Measurements from ENCODE around the gene BLMH.
A peak's percentile ranks its signal among the peaks of the same experiment; 100 is the strongest.

Gene BLMH

DNA sequence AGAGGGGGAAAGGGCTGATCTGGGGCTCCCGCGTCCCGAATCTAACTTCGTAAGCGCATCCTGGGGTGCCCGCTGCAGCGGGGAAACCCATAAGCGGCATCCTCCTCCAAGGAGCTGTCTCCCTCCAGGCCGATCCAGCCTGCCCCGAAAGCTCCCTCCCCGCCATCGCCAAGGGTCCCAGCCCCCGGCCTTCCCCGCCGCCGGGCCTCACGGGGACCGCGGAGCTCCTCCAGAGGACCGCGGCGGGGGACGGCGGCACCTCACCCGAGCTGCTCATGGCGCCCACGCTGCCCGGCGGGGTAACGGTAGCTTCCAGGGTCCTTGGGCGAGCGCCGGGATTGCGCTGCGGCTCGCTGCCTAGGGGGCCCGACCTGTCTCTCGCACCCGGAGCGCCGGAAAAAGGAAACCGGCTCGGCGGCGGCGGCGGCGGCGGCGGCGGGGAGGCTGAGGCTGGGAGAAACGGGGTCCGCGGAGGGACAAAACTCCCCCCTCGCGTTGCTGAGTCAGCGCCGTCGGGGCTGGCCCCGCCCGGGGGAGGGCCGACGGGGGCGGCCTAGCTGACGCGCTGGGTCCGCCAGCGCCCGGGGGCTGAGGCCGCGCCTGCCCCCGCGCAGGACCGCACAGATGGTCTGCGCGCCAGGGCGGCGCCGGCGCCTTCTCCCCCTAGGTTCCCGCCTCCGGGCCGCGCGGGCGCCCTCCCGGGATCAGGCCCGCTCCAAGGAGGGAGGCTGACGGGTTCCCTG, at the start of gene BLMH:
Gene BLMH, minus strand, starts transcription at position 402 of the 743 bp plus-strand sequence. Its CDS starts 125 bp downstream, at position 277.
- DNase-seq, result peak; percentile 87
- in situ Hi-C loops (cut with HindIII; ENCODE audit: low pct_ligation_motif_present, low pct_unique_long_range_greater_than_20kb, low sequenced_read_pairs), result no loop called here

- no peak for DNase-seq
- in situ Hi-C loops (cut with HindIII; ENCODE audit: low pct_ligation_motif_present, low pct_unique_long_range_greater_than_20kb, low sequenced_read_pairs), result no loop called here
Observed at GRCh38 chr17:30340801-30341356, 49.1 kb upstream of the BLMH start.

DNA sequence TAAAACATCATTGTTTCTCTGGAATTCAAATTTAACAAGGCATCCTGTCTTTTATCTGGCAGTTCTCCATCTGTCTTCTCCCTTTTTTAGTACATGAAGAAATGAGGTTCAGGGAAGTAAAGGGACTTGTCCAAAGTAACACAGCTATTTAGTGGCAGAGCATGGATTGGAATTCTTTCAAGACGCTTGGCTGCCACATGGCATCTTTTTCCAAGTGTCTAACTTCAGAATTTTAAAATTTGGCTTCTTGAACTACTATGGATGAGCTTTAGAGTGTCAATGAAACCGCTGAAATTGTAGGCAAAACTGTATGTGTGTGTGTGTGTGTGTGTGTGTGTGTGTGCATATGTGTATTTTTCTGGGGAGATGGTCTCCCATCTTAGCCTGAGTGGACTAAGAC, 47.3 kb upstream of the BLMH start:
- DNase-seq, result no peak
- in situ Hi-C loops (cut with HindIII; ENCODE audit: low pct_ligation_motif_present, low pct_unique_long_range_greater_than_20kb, low sequenced_read_pairs), result no loop called here

DNA sequence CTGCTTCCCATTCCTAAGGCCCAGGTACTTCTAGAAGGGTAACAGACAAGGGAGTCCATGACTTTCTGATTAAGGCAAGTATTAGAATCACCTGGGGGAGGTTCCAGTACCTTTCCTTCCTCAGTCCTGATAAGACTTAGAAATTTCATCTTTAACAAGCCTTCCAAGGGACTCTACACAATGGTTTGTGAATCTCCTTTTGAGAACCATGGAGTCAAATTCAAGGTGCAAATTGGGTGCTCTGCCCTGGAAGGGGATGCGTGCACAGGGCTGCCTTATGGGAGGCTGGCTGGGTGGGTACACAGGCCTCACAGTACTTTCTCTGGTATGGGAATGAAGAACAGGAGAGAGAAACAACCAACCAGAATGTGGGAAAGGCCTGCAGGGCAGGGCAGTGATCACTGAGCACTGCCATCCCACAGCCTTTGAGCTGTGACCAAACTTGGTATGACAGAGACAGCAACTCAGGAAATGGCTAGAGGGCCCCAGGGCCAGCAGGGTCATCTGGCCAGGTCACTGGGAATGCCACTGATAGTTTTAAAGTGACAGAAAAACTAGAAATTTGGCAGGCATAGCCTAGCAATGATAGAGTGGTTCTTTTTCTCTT, 45.8 kb upstream of the BLMH start:
- in situ Hi-C loops (cut with HindIII; ENCODE audit: low pct_ligation_motif_present, low pct_unique_long_range_greater_than_20kb, low sequenced_read_pairs), result no loop called here
- DNase-seq, result no peak

DNA sequence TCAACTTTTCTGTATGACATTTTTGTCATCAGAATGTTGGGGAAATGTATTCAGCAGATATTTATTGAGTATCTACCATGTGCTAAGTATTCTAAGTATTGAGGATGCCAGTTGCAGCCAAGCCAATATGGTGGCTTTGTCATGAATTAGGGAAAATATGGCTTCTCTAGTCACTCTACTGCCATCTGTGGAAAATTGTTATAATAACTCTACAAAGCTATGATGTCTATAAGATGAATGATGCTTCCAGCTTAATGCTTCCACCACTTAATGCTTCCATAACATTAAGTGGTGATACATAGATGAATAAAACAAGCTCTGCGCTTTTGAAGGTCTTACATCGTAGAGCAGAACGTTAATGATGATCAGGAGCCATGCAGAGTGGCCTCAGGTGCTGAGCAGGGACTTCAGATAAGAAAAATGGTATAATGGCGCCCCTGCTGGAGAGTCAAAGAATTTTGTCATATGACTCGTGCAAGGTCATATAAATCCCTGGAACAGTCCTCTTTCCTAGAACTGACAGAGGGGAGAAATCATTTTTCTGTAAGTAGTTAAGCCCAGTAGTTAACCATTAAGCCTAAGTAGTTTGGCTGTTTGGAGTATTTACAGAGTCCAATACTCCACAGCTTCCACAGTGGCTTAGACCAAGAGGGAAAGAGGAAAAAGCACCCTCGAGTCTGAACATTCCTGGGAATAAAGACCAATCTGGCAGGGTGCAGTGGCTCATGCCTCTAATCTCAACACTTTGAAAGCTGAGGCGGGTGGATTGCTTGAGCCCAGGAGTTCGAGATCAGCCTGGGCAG, 44.8 kb upstream of the BLMH start:
- peak; percentile 78 for DNase-seq
- in situ Hi-C loops (cut with HindIII; ENCODE audit: low pct_ligation_motif_present, low pct_unique_long_range_greater_than_20kb, low sequenced_read_pairs), result no loop called here

DNA sequence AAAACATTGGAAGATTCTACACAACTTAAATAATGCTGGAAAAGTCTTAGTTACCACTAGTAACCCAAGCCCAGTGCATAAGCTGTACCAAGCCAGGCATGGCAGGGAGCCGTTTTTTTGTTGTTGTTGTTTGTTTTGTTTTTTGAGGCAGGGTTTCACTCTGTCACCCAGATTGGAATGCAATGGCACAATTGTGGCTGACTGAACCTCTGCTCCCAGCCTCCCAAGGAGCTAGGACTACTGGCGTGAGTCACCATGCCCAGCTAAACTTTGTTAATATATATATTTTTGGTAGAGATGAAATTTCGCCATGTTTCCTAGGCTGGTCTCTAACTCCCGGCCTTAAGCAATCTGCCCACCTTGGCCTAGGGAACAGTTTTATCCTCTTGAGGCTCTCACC, 42.7 kb upstream of the BLMH start:
- no peak for DNase-seq
- in situ Hi-C loops (cut with HindIII; ENCODE audit: low pct_ligation_motif_present, low pct_unique_long_range_greater_than_20kb, low sequenced_read_pairs), result no loop called here

DNA sequence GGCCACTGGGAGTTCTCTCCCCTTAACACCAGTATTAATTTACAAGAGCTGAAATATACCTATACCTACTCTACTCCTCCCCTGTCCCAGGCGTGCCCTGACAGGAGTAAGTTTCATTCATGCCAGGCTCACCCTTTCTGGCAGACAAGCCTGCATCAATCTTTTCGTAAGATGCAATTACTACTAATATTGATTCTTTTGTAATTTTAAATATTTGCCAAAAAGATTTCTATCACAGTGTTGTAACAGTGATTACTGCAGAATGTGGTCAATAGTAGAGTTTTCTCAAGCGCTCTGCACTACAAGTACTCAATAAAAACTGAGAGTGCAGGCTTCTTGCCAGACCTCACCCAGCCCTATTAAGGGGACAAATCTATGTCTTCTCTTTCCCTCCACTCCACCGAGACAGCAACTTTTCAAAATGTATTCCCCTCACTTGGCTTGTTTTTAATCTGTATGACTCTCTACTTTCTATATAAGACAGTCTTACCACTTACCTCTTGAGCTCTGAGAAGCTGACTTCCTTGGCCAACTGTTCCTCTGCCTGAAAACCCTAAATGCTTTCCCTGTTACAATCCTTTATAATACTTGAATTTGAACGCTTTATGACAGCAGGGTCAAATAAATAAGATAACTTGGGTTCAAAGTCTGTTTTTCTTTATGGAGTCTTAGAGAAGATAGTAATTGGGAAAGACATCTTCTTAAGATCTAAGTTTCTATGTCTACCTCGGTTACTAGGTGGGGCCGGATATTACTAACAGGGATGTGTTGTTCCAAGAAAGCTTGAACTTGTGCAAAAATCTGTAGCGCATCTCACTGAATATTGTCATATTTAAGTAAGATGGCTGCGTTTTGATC, 42.0 kb upstream of the BLMH start, which contains the start of gene TMIGD1:
Gene TMIGD1, minus strand, starts transcription at position 555 of the 858 bp plus-strand sequence. CDS start 1,924 bp downstream, outside the sequence.
- no peak for DNase-seq
- in situ Hi-C loops (cut with HindIII; ENCODE audit: low pct_ligation_motif_present, low pct_unique_long_range_greater_than_20kb, low sequenced_read_pairs), result no loop called here

- in situ Hi-C loops (cut with HindIII; ENCODE audit: low pct_ligation_motif_present, low pct_unique_long_range_greater_than_20kb, low sequenced_read_pairs), result no loop called here
Observed at GRCh38 chr17:30332057-30332542, 40.4 kb upstream of the BLMH start.

GRCh38 chr17:30326809-30327208, 35.1 kb upstream of the BLMH start:
- in situ Hi-C loops (cut with HindIII; ENCODE audit: low pct_ligation_motif_present, low pct_unique_long_range_greater_than_20kb, low sequenced_read_pairs), result no loop called here

More at GRCh38 chr17:30332057-30332542, 40.4 kb upstream of the BLMH start:
- peak; percentile 27 for DNase-seq

GRCh38 chr17:30324723-30325122, 33.0 kb upstream of the BLMH start:
- in situ Hi-C loops (cut with HindIII; ENCODE audit: low pct_ligation_motif_present, low pct_unique_long_range_greater_than_20kb, low sequenced_read_pairs), result no loop called here
- no peak for DNase-seq

More at GRCh38 chr17:30326809-30327208, 35.1 kb upstream of the BLMH start:
- no peak for DNase-seq

GRCh38 chr17:30323895-30324319, 32.2 kb upstream of the BLMH start:
- peak; percentile 41 for DNase-seq
- in situ Hi-C loops (cut with HindIII; ENCODE audit: low pct_ligation_motif_present, low pct_unique_long_range_greater_than_20kb, low sequenced_read_pairs), result no loop called here

- in situ Hi-C loops (cut with HindIII; ENCODE audit: low pct_ligation_motif_present, low pct_unique_long_range_greater_than_20kb, low sequenced_read_pairs), result no loop called here
- DNase-seq, result peak; percentile 46
Observed at GRCh38 chr17:30323262-30323894, 31.6 kb upstream of the BLMH start.

DNA sequence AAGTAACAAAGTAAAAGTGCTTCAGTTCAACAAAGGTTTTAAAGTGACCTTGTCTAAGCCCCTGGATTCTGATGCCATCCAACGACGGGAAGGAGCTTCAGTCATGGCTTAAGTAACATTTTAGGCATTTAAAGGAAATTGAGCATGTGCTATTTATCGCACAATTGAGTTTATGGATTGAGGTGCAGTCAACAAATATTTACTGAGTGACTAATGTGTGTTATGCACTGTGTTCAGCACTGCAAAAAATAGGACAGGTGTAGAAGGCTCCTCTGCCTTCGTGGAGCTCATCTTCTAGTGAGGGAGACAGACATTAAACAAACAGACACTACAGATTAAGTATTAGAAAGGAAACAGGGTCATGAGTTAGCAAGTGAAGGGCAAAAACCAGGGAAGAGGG, 29.6 kb upstream of the BLMH start:
- in situ Hi-C loops (cut with HindIII; ENCODE audit: low pct_ligation_motif_present, low pct_unique_long_range_greater_than_20kb, low sequenced_read_pairs), result no loop called here
- DNase-seq, result no peak

GRCh38 chr17:30318155-30318554, 26.4 kb upstream of the BLMH start:
- DNase-seq, result no peak
- in situ Hi-C loops (cut with HindIII; ENCODE audit: low pct_ligation_motif_present, low pct_unique_long_range_greater_than_20kb, low sequenced_read_pairs), result no loop called here

GRCh38 chr17:30316736-30317135, 25.0 kb upstream of the BLMH start:
- in situ Hi-C loops (cut with HindIII; ENCODE audit: low pct_ligation_motif_present, low pct_unique_long_range_greater_than_20kb, low sequenced_read_pairs), result no loop called here
- no peak for DNase-seq

GRCh38 chr17:30315106-30315505, 23.4 kb upstream of the BLMH start:
- in situ Hi-C loops (cut with HindIII; ENCODE audit: low pct_ligation_motif_present, low pct_unique_long_range_greater_than_20kb, low sequenced_read_pairs), result no loop called here

DNA sequence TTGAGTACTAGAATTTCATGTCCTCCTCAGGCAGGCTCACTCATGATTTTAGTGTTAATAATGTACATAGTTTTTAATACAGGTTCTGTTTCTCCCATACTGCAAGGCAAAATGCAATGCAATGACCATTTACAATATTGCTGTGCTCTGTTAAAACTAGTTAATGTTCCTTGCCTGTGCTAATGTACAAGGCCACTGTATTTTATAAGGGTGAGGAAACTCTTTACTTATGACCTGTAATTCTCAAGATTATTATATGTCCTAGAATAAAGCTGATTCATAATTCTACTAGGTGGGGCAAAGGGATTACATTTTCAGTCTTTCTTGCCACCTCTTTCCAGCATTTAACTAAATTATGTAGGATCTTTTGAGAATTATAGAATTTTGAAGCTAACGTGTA, 22.7 kb upstream of the BLMH start:
- DNase-seq, result no peak
- in situ Hi-C loops (cut with HindIII; ENCODE audit: low pct_ligation_motif_present, low pct_unique_long_range_greater_than_20kb, low sequenced_read_pairs), result no loop called here

More at GRCh38 chr17:30315106-30315505, 23.4 kb upstream of the BLMH start:
- DNase-seq, result no peak
